Measurements from ENCODE around the gene GABRG3. TPM values are rescaled to one million over a fixed set of nuclear protein-coding genes. Genes with fewer than 3 reads are reported as not detected.

GABRG3 gene
- total and polyA plus RNA-seq, 2 of the 4 experiments (the other 2 are of a cell fraction), result not detected

- no peak overlapping the region for H3K14ac ChIP-seq (replicated peaks; ENCODE audit: low read depth, low read length)
- no peak overlapping the region for H3K23ac ChIP-seq (ENCODE audit: low read depth, low read length)
- H3K4me1 ChIP-seq (ENCODE audit: control insufficient read depth, insufficient read depth, low read length), result no peaks in the 10 kb centered on the region
- H3K27me3 ChIP-seq (ENCODE audit: control insufficient read depth, insufficient read depth, low read length), result no peaks in the 10 kb centered on the region
- peak; percentile 54 for DNase-seq
- no peaks in the 10 kb centered on the region for H3K36me3 ChIP-seq (ENCODE audit: control insufficient read depth, insufficient read depth, low read length)
- no peak for ATAC-seq (ENCODE audit: low read depth)
- no peak overlapping the region for H2BK20ac ChIP-seq (ENCODE audit: low read depth, low read length)
- no peak overlapping the region for H3K4me2 ChIP-seq (ENCODE audit: low read depth, low read length)
- H3K9ac ChIP-seq (ENCODE audit: low read depth, low read length), result no peak overlapping the region
- in situ Hi-C loops (cut with MboI; ENCODE audit: low sequenced_read_pairs) (loop anchor here (10.0 kb wide), 1 partner anchor 60 kb away; no protein-coding TSS in a partner anchor), dilution Hi-C loops (cut with HindIII; ENCODE audit: low sequenced_read_pairs, unreplicated experiment) (no loop called here), intact Hi-C loops (cut with micrococcal nuclease) (no loop called here)
- no peak overlapping the region for H2AFZ ChIP-seq (replicated peaks; ENCODE audit: low read length, poor library complexity)
- POLR2A ChIA-PET (ENCODE audit: unreplicated experiment), result no interaction called here
- CTCF ChIA-PET, result no interaction called here
- H3K4me3 ChIP-seq (ENCODE audit: insufficient read depth, low read depth, low read length), result no peak overlapping the region
- no TSS peak for BruUV-seq (replicated peaks)
- no peak for TF ChIP-seq NFE2L2 (IDR thresholded peaks at IDR 0.05; ENCODE audit: low read depth, low read length)
- no peak for TF ChIP-seq CEBPB (IDR thresholded peaks at IDR 0.05; ENCODE audit: low read depth, low read length)
- no peak for TF ChIP-seq RCOR1 (IDR thresholded peaks at IDR 0.05; ENCODE audit: insufficient replicate concordance, low read length)
- TF ChIP-seq BHLHE40 (IDR thresholded peaks at IDR 0.05; ENCODE audit: low read depth, low read length), result no peak
- no peak for TF ChIP-seq SMC3 (IDR thresholded peaks at IDR 0.05; ENCODE audit: low read depth, low read length)
- TF ChIP-seq USF2 (IDR thresholded peaks at IDR 0.05; ENCODE audit: low read depth, low read length), result no peak
- TF ChIP-seq CHD1 (IDR thresholded peaks at IDR 0.05; ENCODE audit: low read depth, low read length), result no peak
- TF ChIP-seq, protein P1, sequence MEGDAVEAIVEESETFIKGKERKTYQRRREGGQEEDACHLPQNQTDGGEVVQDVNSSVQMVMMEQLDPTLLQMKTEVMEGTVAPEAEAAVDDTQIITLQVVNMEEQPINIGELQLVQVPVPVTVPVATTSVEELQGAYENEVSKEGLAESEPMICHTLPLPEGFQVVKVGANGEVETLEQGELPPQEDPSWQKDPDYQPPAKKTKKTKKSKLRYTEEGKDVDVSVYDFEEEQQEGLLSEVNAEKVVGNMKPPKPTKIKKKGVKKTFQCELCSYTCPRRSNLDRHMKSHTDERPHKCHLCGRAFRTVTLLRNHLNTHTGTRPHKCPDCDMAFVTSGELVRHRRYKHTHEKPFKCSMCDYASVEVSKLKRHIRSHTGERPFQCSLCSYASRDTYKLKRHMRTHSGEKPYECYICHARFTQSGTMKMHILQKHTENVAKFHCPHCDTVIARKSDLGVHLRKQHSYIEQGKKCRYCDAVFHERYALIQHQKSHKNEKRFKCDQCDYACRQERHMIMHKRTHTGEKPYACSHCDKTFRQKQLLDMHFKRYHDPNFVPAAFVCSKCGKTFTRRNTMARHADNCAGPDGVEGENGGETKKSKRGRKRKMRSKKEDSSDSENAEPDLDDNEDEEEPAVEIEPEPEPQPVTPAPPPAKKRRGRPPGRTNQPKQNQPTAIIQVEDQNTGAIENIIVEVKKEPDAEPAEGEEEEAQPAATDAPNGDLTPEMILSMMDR (conservative IDR thresholded peaks at IDR 0.05; ENCODE audit: low read depth, low read length), result no peak
- TF ChIP-seq MAFK (IDR thresholded peaks at IDR 0.05; ENCODE audit: low read depth, low read length), result no peak
- TF ChIP-seq FOS (IDR thresholded peaks at IDR 0.05; ENCODE audit: low read depth, low read length), result no peak
- no peak for TF ChIP-seq POLR2A (IDR thresholded peaks at IDR 0.05; ENCODE audit: low read depth, low read length)
- no peak overlapping the region for H2AK9ac ChIP-seq (replicated peaks; ENCODE audit: low read depth, low read length, poor library complexity)
- H2BK120ac ChIP-seq (ENCODE audit: low read depth, low read length), result no peak overlapping the region
- WGBS, 2 experiments (ENCODE audit: extremely low coverage in 2 of 2, insufficient read length in 1 of 2), result 0% methylated on average over 3 of the region's 13 CpGs; no CpG with 5 or more reads in 1 of the 2 experiments
- H3K9me1 ChIP-seq (ENCODE audit: insufficient read depth, low read length), result no peaks in the 10 kb centered on the region
- H2BK15ac ChIP-seq (ENCODE audit: low read depth, low read length), result no peak overlapping the region
- no peak overlapping the region for H3K27ac ChIP-seq (ENCODE audit: insufficient read depth, low read length)
- no peak overlapping the region for H3K56ac ChIP-seq (ENCODE audit: extremely low read depth, insufficient read depth, low read length)
- no peak overlapping the region for H4K91ac ChIP-seq (ENCODE audit: insufficient read depth, low read depth, low read length)
- no peak overlapping the region for H3K4ac ChIP-seq (ENCODE audit: low read depth, low read length)
- H4K5ac ChIP-seq (ENCODE audit: low read depth, low read length), result no peak overlapping the region
- peaks cover 28% of the 10 kb centered on the region for H3K9me3 ChIP-seq (ENCODE audit: control insufficient read depth, insufficient read depth, low read length)
- no peak overlapping the region for H2BK5ac ChIP-seq (ENCODE audit: low read depth, low read length, poor library complexity, severe bottlenecking)
- no peak overlapping the region for H2AK5ac ChIP-seq (ENCODE audit: low read depth, low read length)
- no peak overlapping the region for H4K8ac ChIP-seq (ENCODE audit: low read depth in 2 of 2, low read length in 2 of 2)
- H3K79me1 ChIP-seq (ENCODE audit: low read depth in 1 of 2, low read length in 2 of 2), result no peaks in the 10 kb centered on the region
- no peak overlapping the region for H3K18ac ChIP-seq (ENCODE audit: low read depth, low read length)
- H4K20me1 ChIP-seq (ENCODE audit: insufficient read depth, low read length), result no peaks in the 10 kb centered on the region
Observed at GRCh38 chr15:27454281-27455075, 483.5 kb downstream of the GABRG3 start.

Data from IMR-90 (cell line).